RWPE1 (cell line): ENCODE results near the gene MMAB.

Experiments
- CTCF ChIA-PET: fragments of 350-600 bp; sonication (Branson Sonifier 250); formaldehyde crosslinking; extraction: SDS; loops from one replicate; lab custom pipeline; 2021; lab: Yijun Ruan, JAX
- POLR2A ChIA-PET: fragments of 400-600 bp; formaldehyde crosslinking; extraction: SDS; loops from one replicate; lab custom pipeline; 2020; ENCODE audit warnings: antibody characterized with exemption; ENCODE audit not compliant: low non-redundant PET; lab: Yijun Ruan, JAX
- DNase-seq: peaks from one replicate; pipeline ENCODE4 v3.0.0; 2012; ENCODE audit warnings: low spot score
- H3K27ac ChIP-seq: fragments of 450-650 bp; 2 replicates; pipeline ENCODE4 v1.5.1; 2017
- TF ChIP-seq, protein P1 (sequence below): fragments of 450-650 bp; conservative IDR thresholded peaks from 2 replicates; pipeline ENCODE4 v1.5.1; 2017; ENCODE audit warnings: low read depth, mild to moderate bottlenecking

MMAB gene

GRCh38 chr12:109531411-109531810, 41.9 kb downstream of the MMAB start:
- no peak for DNase-seq
- ChIA-PET POLR2A (interaction anchor here (0.6 kb wide), 1 partner anchor 11 kb away, joined by 4 read pairs; no protein-coding TSS in a partner anchor), CTCF (no interaction called here)

DNA sequence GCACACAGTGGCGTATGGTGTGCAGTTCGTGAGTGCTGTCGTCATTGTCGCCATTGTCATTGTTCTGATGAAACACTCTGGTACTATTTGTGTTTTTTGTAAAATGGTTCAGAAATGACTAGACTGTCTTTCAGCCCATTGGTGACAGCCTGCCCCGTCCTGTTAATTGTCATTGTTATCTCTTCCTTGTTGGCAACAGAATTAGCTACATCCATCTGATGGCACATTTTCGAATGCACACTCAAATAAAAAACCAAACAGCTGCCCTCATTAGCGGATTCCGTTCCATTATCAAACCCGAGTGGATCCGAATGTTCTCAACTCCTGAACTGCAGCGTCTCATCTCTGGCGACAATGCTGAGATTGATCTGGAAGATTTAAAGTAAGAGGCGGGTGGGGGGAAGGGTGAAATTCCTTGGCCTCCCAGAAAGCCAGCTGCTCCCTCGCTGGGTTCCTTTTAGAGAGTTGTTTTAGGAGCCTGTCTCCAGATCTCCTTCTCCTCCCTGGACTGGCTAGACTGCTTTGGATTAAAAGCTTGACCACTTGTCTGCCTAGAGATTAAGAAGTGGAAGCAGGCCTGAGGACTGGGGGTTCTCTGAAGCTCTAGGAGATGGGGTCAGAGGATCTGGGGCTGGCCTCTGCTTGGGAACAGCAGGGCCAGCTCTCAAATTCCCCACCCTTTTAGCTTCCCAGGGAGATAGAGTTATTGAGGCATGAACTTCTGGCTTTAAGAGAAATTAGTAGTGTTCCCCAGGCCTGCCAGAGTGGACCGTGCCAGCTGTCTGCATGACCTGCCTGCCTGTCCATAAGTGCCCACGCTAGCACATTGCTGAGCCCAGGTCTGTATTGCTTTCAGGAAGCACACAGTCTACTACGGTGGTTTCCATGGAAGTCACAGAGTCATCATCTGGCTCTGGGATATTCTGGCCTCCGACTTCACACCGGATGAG, 43.3 kb downstream of the MMAB start:
- H3K27ac ChIP-seq = no peak overlapping the region
- DNase-seq = no peak
- TF ChIP-seq, protein P1, sequence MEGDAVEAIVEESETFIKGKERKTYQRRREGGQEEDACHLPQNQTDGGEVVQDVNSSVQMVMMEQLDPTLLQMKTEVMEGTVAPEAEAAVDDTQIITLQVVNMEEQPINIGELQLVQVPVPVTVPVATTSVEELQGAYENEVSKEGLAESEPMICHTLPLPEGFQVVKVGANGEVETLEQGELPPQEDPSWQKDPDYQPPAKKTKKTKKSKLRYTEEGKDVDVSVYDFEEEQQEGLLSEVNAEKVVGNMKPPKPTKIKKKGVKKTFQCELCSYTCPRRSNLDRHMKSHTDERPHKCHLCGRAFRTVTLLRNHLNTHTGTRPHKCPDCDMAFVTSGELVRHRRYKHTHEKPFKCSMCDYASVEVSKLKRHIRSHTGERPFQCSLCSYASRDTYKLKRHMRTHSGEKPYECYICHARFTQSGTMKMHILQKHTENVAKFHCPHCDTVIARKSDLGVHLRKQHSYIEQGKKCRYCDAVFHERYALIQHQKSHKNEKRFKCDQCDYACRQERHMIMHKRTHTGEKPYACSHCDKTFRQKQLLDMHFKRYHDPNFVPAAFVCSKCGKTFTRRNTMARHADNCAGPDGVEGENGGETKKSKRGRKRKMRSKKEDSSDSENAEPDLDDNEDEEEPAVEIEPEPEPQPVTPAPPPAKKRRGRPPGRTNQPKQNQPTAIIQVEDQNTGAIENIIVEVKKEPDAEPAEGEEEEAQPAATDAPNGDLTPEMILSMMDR = no peak
- CTCF ChIA-PET = interaction anchor here (0.5 to 1.1 kb wide), 3 partner anchors 11 to 78 kb away, joined by 3 to 5 read pairs (median 3); no protein-coding TSS in a partner anchor
- POLR2A ChIA-PET = no interaction called here

More at GRCh38 chr12:109531411-109531810, 41.9 kb downstream of the MMAB start:
- H3K27ac ChIP-seq = no peak overlapping the region
- TF ChIP-seq, protein P1 = no peak

GRCh38 chr12:109527489-109528123, 45.7 kb downstream of the MMAB start:
- TF ChIP-seq, protein P1 = no peak
- ChIA-PET CTCF (no interaction called here), POLR2A (no interaction called here)
- DNase-seq = no peak
- no peak overlapping the region for H3K27ac ChIP-seq

DNA sequence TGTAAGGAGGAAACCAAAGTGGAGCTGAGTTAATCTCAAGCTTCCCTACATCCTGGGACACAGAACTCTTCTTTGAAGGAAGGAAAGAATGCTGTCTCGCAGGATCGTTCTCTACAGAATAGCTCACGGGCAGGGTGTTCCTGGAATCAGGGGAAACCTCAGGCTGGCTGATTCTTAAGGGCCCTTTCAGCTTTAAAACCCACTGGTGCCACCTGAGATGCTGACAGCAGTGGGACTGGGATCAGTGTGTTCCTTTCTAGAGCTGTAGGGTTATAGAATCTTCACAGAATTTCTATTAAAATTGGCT, 48.1 kb downstream of the MMAB start:
- TF ChIP-seq, protein P1 = no peak
- H3K27ac ChIP-seq = no peak overlapping the region
- ChIA-PET CTCF (interaction anchor here (0.6 kb wide), 1 partner anchor 114 kb away, joined by 5 read pairs; no protein-coding TSS in a partner anchor), POLR2A (no interaction called here)
- no peak for DNase-seq

DNA sequence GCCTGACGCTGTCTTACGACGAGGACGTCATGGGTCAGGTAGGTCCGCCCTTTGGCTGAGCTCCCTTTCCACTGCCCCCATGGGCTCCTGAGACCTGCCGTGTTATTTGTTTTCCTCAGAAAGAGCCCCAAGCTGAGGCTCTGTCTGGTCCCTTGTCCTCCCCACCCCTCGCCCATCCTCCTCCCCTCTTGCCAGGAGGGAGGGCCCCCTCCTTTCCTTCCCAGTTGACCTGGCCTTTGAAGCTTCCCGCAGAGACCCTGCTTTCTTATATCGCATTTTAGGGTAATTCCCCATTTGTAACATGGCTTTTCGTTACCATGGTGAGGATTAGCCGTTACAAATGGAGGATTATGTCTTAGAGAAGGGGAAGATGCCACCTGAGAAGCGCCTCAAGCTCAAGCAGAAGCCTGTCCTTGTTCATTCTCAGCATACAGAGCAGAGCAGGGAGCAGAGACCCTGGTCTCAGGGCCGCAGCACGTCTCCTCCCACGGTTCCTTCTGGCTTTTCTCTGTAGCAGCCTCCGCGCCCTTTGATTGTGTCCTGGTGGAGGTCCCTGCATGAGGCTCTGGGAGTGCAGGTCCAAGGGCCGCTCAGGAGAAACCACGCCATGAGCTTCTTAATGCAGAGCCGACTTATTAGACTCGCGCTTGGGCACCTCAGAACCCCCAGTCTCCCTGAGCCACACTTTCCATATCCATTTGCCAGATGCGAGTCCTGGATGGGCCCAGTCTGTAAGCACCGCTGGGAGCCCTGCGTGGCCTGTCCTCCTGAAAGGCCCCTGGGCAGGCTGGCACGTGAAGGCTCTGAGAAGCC, 48.6 kb downstream of the MMAB start:
- ChIA-PET CTCF (interaction anchor here (0.6 kb wide), 1 partner anchor 113 kb away, joined by 5 read pairs; no protein-coding TSS in a partner anchor), POLR2A (no interaction called here)
- no peak for DNase-seq
- no peak overlapping the region for H3K27ac ChIP-seq
- TF ChIP-seq, protein P1 = no peak

DNA sequence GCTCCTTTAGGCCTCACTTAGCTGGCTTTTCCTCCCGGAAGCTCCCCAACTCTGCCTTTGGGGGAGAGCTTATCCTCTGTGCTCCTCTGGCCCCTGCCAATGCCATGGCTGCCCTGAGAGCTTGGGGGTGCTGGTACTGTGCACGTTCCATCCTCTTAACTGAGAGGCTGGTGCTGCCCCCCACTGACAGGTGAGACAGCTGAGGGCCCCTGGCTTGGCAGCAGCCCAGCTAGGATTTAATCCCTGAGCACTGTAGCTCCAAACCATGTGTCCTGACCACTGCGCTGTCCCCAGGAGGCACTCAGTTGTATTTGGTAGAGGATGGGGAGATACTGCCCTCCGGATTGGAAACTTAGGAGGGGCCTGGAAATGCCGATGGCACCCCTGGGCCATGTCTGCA, 49.8 kb downstream of the MMAB start:
- TF ChIP-seq, protein P1 = no peak
- ChIA-PET CTCF (interaction anchor here (0.8 kb wide), 1 partner anchor 95 kb away, joined by 5 read pairs; no protein-coding TSS in a partner anchor), POLR2A (no interaction called here)
- no peak overlapping the region for H3K27ac ChIP-seq
- DNase-seq = no peak
